GM23338 (cell line): ENCODE data around the gene BMPER. TPM values are rescaled to one million over a fixed set of nuclear protein-coding genes. Genes with fewer than 3 reads are reported as not detected.

Experiments used
- ATAC-seq: fragments of 200-7000 bp; cut with Tn5 transposase; 3 replicates; pipeline ENCODE4 v1.9.1; 2020
- DNase-seq: peaks from one replicate; pipeline ENCODE4 v3.0.0-alpha.2; 2015; ENCODE audit warnings: low spot score
- H2AFZ ChIP-seq: fragments of 200-600 bp; sonication (generic); 2 replicates; pipeline ENCODE4 v1.8.0; 2016; ENCODE audit warnings: antibody characterized with exemption, mild to moderate bottlenecking, moderate library complexity
- H3F3A ChIP-seq: fragments of 200-600 bp; sonication (generic); replicated peaks from 2 replicates; pipeline ENCODE4 v1.8.0; 2017; ENCODE audit warnings: antibody characterized with exemption, mixed run types, low read depth
- H3K27ac ChIP-seq: fragments of 200-600 bp; sonication (generic); 2 replicates; pipeline ENCODE4 v1.6.1; 2016; ENCODE audit warnings: low read depth
- H3K27me3 ChIP-seq: fragments of 200-600 bp; sonication (generic); 2 replicates; pipeline ENCODE4 v1.8.0; 2016; ENCODE audit warnings: mild to moderate bottlenecking, mixed run types, moderate library complexity; ENCODE audit not compliant: insufficient read depth
- H3K36me3 ChIP-seq: fragments of 200-600 bp; sonication (generic); 2 replicates; pipeline ENCODE4 v1.8.0; 2016; ENCODE audit warnings: mild to moderate bottlenecking; ENCODE audit not compliant: insufficient read depth
- H3K4me1 ChIP-seq: fragments of 200-600 bp; sonication (generic); 2 replicates; pipeline ENCODE4 v1.8.0; 2016; ENCODE audit warnings: mild to moderate bottlenecking, moderate library complexity; ENCODE audit not compliant: insufficient read depth
- H3K4me2 ChIP-seq: fragments of 200-600 bp; sonication (generic); 2 replicates; pipeline ENCODE4 v1.7.1; 2017; ENCODE audit warnings: mixed run types
- H3K4me3 ChIP-seq: fragments of 200-600 bp; sonication (generic); 2 replicates; pipeline ENCODE4 v1.6.1; 2016; ENCODE audit warnings: mixed run types
- H3K79me2 ChIP-seq: fragments of 200-600 bp; sonication (generic); replicated peaks from 2 replicates; pipeline ENCODE4 v1.8.0; 2017; ENCODE audit warnings: mild to moderate bottlenecking; ENCODE audit not compliant: insufficient read depth
- H3K9me2 ChIP-seq: fragments of 200-600 bp; sonication (generic); 2 replicates; pipeline ENCODE4 v1.8.0; 2017; ENCODE audit not compliant: insufficient read depth
- H4K20me1 ChIP-seq: fragments of 200-600 bp; sonication (generic); replicated peaks from 2 replicates; pipeline ENCODE4 v1.8.0; 2017; ENCODE audit warnings: mild to moderate bottlenecking; ENCODE audit not compliant: insufficient read depth
- H3K27ac Mint-ChIP-seq: 2 replicates; pipeline ENCODE4 v1.8.0; 2020; ENCODE audit warnings: inconsistent platforms, mild to moderate bottlenecking, moderate library complexity, mixed read lengths
- H3K27me3 Mint-ChIP-seq: 3 replicates; pipeline ENCODE4 v1.8.0; 2022; ENCODE audit warnings: low read depth, mild to moderate bottlenecking, moderate library complexity, mixed read lengths, inconsistent platforms; ENCODE audit not compliant: insufficient read depth, poor library complexity
- H3K36me3 Mint-ChIP-seq: 3 replicates; pipeline ENCODE4 v1.8.0; 2021; ENCODE audit warnings: low read depth, mild to moderate bottlenecking, inconsistent platforms, moderate library complexity, mixed read lengths
- H3K4me1 Mint-ChIP-seq: 3 replicates; pipeline ENCODE4 v1.8.0; 2020; ENCODE audit warnings: mild to moderate bottlenecking, inconsistent platforms, mixed read lengths
- H3K4me3 Mint-ChIP-seq: 3 replicates; pipeline ENCODE4 v1.8.0; 2021; ENCODE audit warnings: moderate library complexity, mild to moderate bottlenecking, inconsistent platforms, mixed read lengths
- H3K9me3 Mint-ChIP-seq: 3 replicates; pipeline ENCODE4 v1.8.0; 2020; ENCODE audit warnings: moderate library complexity, mild to moderate bottlenecking, inconsistent platforms, mixed read lengths
- CREB1 ChIP-seq: fragments of 250-450 bp; sonication (Bioruptor Pico); IDR thresholded peaks from 2 replicates; pipeline ENCODE4 v1.5.0; 2020; ENCODE audit warnings: low read depth, mild to moderate bottlenecking, moderate library complexity
- CTCF ChIP-seq, 2 experiments: fragments of 200-600 bp in 1 of 2; sonication (generic) in 1 of 2; conservative IDR thresholded peaks; 2 replicates each; pipeline versions ENCODE4 v1.5.1 to v1.6.1; 2016 to 2017; ENCODE audit warnings: antibody characterized with exemption in 2 of 2, low read depth in 2 of 2, mild to moderate bottlenecking in 2 of 2, moderate library complexity in 1 of 2
- ETS1 ChIP-seq: IDR thresholded peaks from 2 replicates; pipeline ENCODE4 v1.6.1; 2016; ENCODE audit warnings: antibody characterized with exemption
- EZH2 ChIP-seq: fragments of 200-600 bp; sonication (generic); IDR thresholded peaks from one replicate; pipeline ENCODE4 v1.8.0; 2017; ENCODE audit warnings: antibody characterized with exemption, mild to moderate bottlenecking, low read depth; ENCODE audit not compliant: unreplicated experiment
- EZH2phosphoT487 ChIP-seq: fragments of 200-600 bp; sonication (generic); IDR thresholded peaks from one replicate; pipeline ENCODE4 v1.8.1; 2018; ENCODE audit warnings: antibody characterized with exemption; ENCODE audit not compliant: unreplicated experiment
- NANOG ChIP-seq: IDR thresholded peaks from 2 replicates; pipeline ENCODE4 v1.6.1; 2016; ENCODE audit warnings: antibody characterized with exemption, borderline replicate concordance
- POLR2AphosphoS5 ChIP-seq: IDR thresholded peaks from 2 replicates; pipeline ENCODE4 v1.6.1; 2016; ENCODE audit warnings: antibody characterized with exemption, low read depth
- REST ChIP-seq: IDR thresholded peaks from one replicate; pipeline ENCODE4 v1.6.1; 2018; ENCODE audit warnings: antibody characterized with exemption; ENCODE audit not compliant: unreplicated experiment
- STAT1 ChIP-seq: IDR thresholded peaks from one replicate; pipeline ENCODE4 v1.6.1; 2016; ENCODE audit warnings: antibody characterized with exemption; ENCODE audit not compliant: unreplicated experiment
- ZNF114 ChIP-seq: fragments of 250-450 bp; sonication (Bioruptor Pico); IDR thresholded peaks from 2 replicates; pipeline ENCODE4 v1.5.0; 2020; ENCODE audit warnings: mild to moderate bottlenecking, moderate library complexity
- ZNF331 ChIP-seq: fragments of 250-450 bp; sonication (Bioruptor Pico); IDR thresholded peaks from 2 replicates; pipeline ENCODE4 v1.5.0; 2020; ENCODE audit warnings: low read depth, mild to moderate bottlenecking, moderate library complexity
- polyA plus RNA-seq: library from polyadenylated mRNA; unstranded; fragments of >200 nt; fragmentation: Nextera tagmentation; extraction: Ambion mirVana; gene quantifications from 2 replicates; pipeline ENCODE4 v1.2.1, GENCODE V29; 2016
- total RNA-seq: library from RNA; depleted of rRNA; stranded (reverse); fragments of >200 nt; shearing (Covaris generic); gene quantifications from 2 replicates; pipeline ENCODE4 v1.2.3, GENCODE V29; 2014

The BMPER gene
- total and polyA plus RNA-seq, 2 experiments from 2014 or later, result 0.53 to 1.4 TPM

- Mint-ChIP-seq H3K36me3 (no peaks in the 10 kb centered on the region), H3K27ac (no peak overlapping the region), H3K27me3 (peaks cover 2% of the 10 kb centered on the region), H3K4me3 (no peak overlapping the region), H3K4me1 (no peaks in the 10 kb centered on the region), H3K9me3 (peaks cover 7% of the 10 kb centered on the region; the same call in 2 of the 3 replicates)
- Histone ChIP-seq H3K4me3 (no peak overlapping the region), H3K4me1 (no peaks in the 10 kb centered on the region), H4K20me1 (no peaks in the 10 kb centered on the region), H3K36me3 (no peaks in the 10 kb centered on the region), H2AFZ (0 out of 2 replicates have a peak overlapping the region, but pooled peaks have one; percentile 56), H3K4me2 (no peak overlapping the region), H3K9me2 (peaks cover 17% of the 10 kb centered on the region), H3K79me2 (no peaks in the 10 kb centered on the region), H3F3A (no peaks in the 10 kb centered on the region), H3K27me3 (no peaks in the 10 kb centered on the region), H3K27ac (no peak overlapping the region)
- peak; percentile 99 for ATAC-seq
- TF ChIP-seq CTCF (conservative IDR thresholded peaks at IDR 0.05; ENCODE audit: low read depth in 2 of 2) (peak; percentile 78 to 92), POLR2AphosphoS5 (no peak), EZH2phosphoT487 (no peak), EZH2 (no peak), ZNF114 (CRISPR knock-in tag) (no peak)
- DNase-seq, result peak; percentile 80
Observed at GRCh38 chr7:34087892-34088891, 182.9 kb downstream of the BMPER start.

- H3K27ac ChIP-seq, result no peak overlapping the region
- Mint-ChIP-seq H3K27ac (no peak overlapping the region), H3K4me1 (no peaks in the 10 kb centered on the region), H3K4me3 (no peak overlapping the region), H3K27me3 (peaks cover 2% of the 10 kb centered on the region), H3K9me3 (peaks cover 16% of the 10 kb centered on the region), H3K36me3 (no peaks in the 10 kb centered on the region)
- H3K79me2 ChIP-seq, result no peaks in the 10 kb centered on the region
- H4K20me1 ChIP-seq, result no peaks in the 10 kb centered on the region
- ATAC-seq (no peak), DNase-seq (no peak)
- H3K4me3 ChIP-seq, result no peak overlapping the region
- no peaks in the 10 kb centered on the region for H3F3A ChIP-seq
- no peak overlapping the region for H3K4me2 ChIP-seq
- no peaks in the 10 kb centered on the region for H3K27me3 ChIP-seq
- H3K4me1 ChIP-seq, result no peaks in the 10 kb centered on the region
- H2AFZ ChIP-seq, result no peak overlapping the region
- H3K36me3 ChIP-seq, result no peaks in the 10 kb centered on the region
- H3K9me2 ChIP-seq, result peaks cover 4% of the 10 kb centered on the region; the same call in 1 of the 2 replicates
- TF ChIP-seq ZNF114 (CRISPR knock-in tag), result no peak
- no peak for TF ChIP-seq CTCF (conservative IDR thresholded peaks at IDR 0.05; ENCODE audit: low read depth in 2 of 2)
- no peak for TF ChIP-seq NANOG
- TF ChIP-seq POLR2AphosphoS5, result no peak
- no peak for TF ChIP-seq ZNF331
- no peak for TF ChIP-seq ETS1
- no peak for TF ChIP-seq EZH2
- no peak for TF ChIP-seq EZH2phosphoT487
- no peak for TF ChIP-seq STAT1
- no peak for TF ChIP-seq REST
- TF ChIP-seq CREB1 (CRISPR knock-in tag), result no peak
Observed at GRCh38 chr7:34090816-34091215, 185.5 kb downstream of the BMPER start.
